ENCODE data around the gene MAP1LC3B2. TPM values are rescaled to one million over a fixed set of nuclear protein-coding genes. Genes with fewer than 3 reads are reported as not detected.

The MAP1LC3B2 gene
- total RNA-seq, 4 donors from 2014 or later, result 3.5 to 13.9 (median 5.6) TPM; not detected in 1

- no peaks in the 10 kb centered on the region for H3K27me3 ChIP-seq
- 1% methylated on average over 27 of the region's 32 CpGs for WGBS
- peaks cover 50% of the 10 kb centered on the region for H3K4me1 ChIP-seq
- peak overlapping the region; percentile 53 for H3K4me3 ChIP-seq
- TF ChIP-seq POLR2AphosphoS5 (IDR thresholded peaks at IDR 0.05), result no peak
- no peak for TF ChIP-seq CTCF (IDR thresholded peaks at IDR 0.05)
- no peak for TF ChIP-seq POLR2A (IDR thresholded peaks at IDR 0.05)
- TF ChIP-seq EP300 (IDR thresholded peaks at IDR 0.05), result no peak
- H3K36me3 ChIP-seq, result no peaks in the 10 kb centered on the region
- no peaks in the 10 kb centered on the region for H3K9me3 ChIP-seq
- DNase-seq (ENCODE audit: low spot score in 2 of 2), result peak in 1 of 2 donors; percentile 86
- H3K27ac ChIP-seq, result peak overlapping the region; percentile 78
These were observed 25.6 kb upstream of the MAP1LC3B2 start for GRCh38 chr12:116533343-116534251.

- no peak for DNase-seq (ENCODE audit: low spot score in 2 of 2)
- peaks cover 50% of the 10 kb centered on the region for H3K4me1 ChIP-seq
These were observed 24.7 kb upstream of the MAP1LC3B2 start for GRCh38 chr12:116534311-116535121.

GRCh38 chr12:116535241-116535640 is 23.9 kb upstream of the MAP1LC3B2 start:
- WGBS, result 50% methylated on average over 5 of the region's 5 CpGs
- H3K9me3 ChIP-seq, result no peaks in the 10 kb centered on the region
- H3K4me1 ChIP-seq, result peaks cover 50% of the 10 kb centered on the region
- no peak for TF ChIP-seq CTCF (IDR thresholded peaks at IDR 0.05)
- no peak for TF ChIP-seq EP300 (IDR thresholded peaks at IDR 0.05)
- TF ChIP-seq POLR2A (IDR thresholded peaks at IDR 0.05), result no peak
- TF ChIP-seq POLR2AphosphoS5 (IDR thresholded peaks at IDR 0.05), result no peak
- no peak overlapping the region for H3K4me3 ChIP-seq
- DNase-seq (ENCODE audit: low spot score in 2 of 2), result no peak
- no peak overlapping the region for H3K27ac ChIP-seq
- no peaks in the 10 kb centered on the region for H3K27me3 ChIP-seq
- H3K36me3 ChIP-seq, result no peaks in the 10 kb centered on the region

More at GRCh38 chr12:116534311-116535121, 24.7 kb upstream of the MAP1LC3B2 start:
- Histone ChIP-seq H3K27me3 (no peaks in the 10 kb centered on the region), H3K36me3 (no peaks in the 10 kb centered on the region), H3K4me3 (peak overlapping the region; percentile 53), H3K27ac (peak overlapping the region; percentile 78), H3K9me3 (no peaks in the 10 kb centered on the region)
- no peak for TF ChIP-seq EP300 (IDR thresholded peaks at IDR 0.05)
- no peak for TF ChIP-seq CTCF (IDR thresholded peaks at IDR 0.05)
- TF ChIP-seq POLR2A (IDR thresholded peaks at IDR 0.05), result no peak
- TF ChIP-seq POLR2AphosphoS5 (IDR thresholded peaks at IDR 0.05), result no peak
- 22% methylated on average over 30 of the region's 30 CpGs for WGBS

- no peak for DNase-seq (ENCODE audit: low spot score in 2 of 2)
- H3K27me3 ChIP-seq, result no peaks in the 10 kb centered on the region
- no peaks in the 10 kb centered on the region for H3K36me3 ChIP-seq
- no peaks in the 10 kb centered on the region for H3K9me3 ChIP-seq
- no peak overlapping the region for H3K27ac ChIP-seq
- no peak for TF ChIP-seq CTCF (IDR thresholded peaks at IDR 0.05)
- no peak for TF ChIP-seq POLR2A (IDR thresholded peaks at IDR 0.05)
- no peak for TF ChIP-seq EP300 (IDR thresholded peaks at IDR 0.05)
- no peak for TF ChIP-seq POLR2AphosphoS5 (IDR thresholded peaks at IDR 0.05)
- H3K4me1 ChIP-seq, result peaks cover 55% of the 10 kb centered on the region
- 77% methylated on average over 15 of the region's 15 CpGs for WGBS
- H3K4me3 ChIP-seq, result no peak overlapping the region
These were observed 21.9 kb upstream of the MAP1LC3B2 start for GRCh38 chr12:116537101-116537904.
